HG02973 (cell line): ENCODE measurements around the gene GOLGA7B.
A peak's percentile ranks its signal among the peaks of the same experiment; 100 is the strongest.

Experiments used
- ATAC-seq: cut with Tn5 transposase; IDR thresholded peaks from one replicate; pipeline ENCODE4 v1.9.1; 2021; ENCODE audit warnings: moderate library complexity; ENCODE audit not compliant: unreplicated experiment

GOLGA7B gene

DNA sequence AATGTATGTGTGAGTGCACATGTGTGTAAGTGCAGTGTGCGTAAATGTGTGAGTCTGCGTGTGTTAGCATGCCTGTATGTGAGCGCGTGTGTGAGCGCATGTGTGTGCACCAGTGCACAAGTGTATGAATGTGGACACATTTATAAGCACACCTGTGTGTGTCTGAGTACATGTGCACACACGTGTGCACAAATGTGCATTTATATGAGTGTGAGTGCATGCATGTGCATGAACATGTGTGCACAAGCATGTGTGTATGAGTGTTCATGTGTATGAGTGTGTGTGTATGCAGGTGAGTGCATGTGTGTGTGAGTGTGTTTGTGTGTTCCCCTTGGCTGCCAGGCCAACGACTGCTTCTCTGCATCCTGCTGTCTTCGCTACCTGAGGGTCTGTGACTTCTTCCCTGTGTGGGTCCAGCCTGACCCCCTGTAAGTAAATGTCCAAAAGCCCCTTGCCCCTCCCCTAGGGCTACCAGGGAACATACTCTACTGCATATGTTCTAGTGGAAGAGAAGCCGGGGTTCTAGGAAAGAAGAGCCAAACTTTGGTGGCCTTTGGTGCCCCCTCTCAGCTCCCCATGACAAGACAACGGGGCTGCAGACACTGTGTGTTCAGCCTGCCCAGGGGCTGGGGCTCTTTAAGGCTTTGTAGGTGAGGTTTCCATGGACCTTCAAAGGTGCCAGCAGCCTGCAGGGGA lies 17.0 kb downstream of the GOLGA7B start:
- no peak for ATAC-seq

DNA sequence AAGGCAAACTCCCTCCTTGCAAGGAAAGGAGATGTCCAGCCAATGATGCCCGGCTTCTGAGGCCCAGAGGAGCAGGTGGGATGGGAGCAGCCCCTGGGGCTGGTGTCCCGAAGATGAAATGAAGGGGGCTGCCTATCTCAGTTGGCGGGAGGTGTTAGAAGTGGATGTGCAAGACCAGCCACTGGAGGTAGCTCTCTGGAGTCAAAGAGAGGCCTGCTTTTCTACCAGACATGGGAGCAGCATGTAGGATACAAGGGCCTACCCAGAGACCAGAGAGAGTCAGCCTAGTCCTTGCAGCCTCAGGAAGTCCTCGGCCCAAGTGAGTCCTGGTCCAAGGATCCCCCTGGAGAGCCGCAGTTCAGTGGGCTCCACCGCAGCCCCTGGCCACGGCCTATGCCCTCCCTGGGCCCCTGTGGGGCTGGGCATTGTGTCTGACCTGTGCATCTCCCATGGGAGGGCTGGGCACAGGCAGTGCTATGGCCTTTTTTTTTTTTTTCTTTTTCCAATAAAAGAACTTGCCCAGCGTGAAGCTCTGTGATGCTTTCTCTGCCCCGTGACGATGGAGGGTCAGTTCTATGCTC lies 17.7 kb downstream of the GOLGA7B start:
- ATAC-seq, result no peak

DNA sequence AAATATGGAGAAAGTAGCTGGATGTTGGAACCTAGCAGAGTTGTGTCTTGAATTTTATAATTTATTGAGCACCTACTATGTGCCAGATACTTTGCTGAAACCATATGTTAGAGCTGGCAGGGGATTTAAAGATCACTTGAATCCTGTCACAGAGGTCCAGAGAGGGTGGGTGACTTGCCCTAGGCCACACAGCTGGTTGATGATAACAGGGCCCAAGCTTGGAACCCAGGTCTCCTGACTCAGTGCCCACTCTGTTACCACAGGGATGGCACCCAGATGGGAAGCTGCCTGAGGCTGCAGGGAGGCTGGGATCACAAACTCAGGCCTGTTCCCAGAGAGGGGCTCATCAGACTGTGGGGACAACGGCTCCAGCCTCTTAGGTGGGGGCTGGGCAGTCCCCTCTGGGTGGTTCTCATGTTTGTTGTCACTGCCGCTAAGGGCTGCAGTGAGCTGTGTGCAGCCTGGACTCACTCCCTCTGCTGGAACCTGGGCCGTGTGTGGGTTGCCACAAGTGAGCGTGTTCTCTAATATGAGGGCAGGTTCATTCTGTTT lies 18.6 kb downstream of the GOLGA7B start:
- ATAC-seq, result no peak

DNA sequence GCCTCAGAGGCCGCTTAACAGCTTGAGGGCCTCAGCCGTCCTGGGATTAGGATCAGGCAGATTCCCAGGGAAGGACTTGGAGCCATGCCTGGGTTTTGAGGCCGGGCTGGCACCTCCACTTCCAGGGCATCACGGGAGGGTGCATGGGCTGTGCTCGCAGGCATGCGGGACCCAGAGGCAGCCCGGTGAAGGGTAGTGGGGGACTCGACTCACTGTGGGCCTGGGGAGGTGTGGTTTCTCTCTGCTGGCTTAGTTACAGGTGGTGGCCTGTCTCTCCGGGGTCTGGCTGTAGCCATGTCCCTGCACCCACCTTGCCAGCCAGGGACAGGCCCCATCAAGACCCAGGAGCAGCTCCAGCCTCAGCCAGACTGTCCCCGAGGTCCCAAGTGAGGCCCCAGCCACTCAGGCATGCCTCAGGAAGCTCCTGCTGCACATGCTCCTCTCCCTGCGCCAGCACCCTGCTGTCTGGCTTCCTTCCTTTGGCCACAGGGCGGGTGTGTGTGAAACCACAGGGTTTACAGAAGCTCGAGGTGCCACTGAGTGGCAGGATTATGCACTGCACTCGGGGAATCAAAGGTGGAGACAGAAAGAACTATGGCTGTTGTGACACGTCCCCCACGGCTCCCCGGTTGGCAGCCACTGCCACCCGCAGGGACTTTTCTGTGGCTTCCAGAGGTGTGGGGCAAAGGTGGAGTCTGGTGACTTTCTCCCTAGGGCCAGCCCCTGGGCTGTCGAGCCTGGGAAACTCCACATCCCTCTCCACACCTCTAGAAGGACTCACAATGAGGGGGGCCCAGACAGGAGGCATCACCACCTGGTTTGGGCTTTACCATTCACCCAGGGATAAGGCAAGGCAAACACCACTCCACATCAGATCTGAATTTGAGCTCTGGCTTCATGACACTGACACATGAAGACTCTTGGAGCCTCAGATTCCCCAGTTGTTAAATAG lies 19.7 kb downstream of the GOLGA7B start:
- ATAC-seq, result peak; percentile 91

DNA sequence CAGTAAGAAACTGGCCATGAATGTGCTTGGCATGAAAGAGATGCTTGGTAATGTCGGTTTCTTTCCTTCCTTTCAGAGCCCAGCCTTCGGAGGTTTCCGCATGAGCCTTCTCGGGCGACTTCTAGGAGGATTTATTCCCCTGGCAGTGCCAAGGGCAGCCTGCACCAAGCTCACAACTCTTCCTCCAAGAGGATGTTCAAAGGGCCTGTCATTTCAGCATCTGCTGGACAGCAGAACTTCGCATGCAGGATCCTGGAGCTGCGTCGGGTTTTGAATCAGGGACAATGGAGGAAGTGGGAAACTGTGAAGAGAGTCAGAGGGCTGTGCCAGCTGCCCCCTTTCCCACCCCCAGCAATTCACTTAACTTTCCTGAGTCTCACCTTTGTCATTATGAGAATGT lies 21.3 kb downstream of the GOLGA7B start:
- no peak for ATAC-seq

DNA sequence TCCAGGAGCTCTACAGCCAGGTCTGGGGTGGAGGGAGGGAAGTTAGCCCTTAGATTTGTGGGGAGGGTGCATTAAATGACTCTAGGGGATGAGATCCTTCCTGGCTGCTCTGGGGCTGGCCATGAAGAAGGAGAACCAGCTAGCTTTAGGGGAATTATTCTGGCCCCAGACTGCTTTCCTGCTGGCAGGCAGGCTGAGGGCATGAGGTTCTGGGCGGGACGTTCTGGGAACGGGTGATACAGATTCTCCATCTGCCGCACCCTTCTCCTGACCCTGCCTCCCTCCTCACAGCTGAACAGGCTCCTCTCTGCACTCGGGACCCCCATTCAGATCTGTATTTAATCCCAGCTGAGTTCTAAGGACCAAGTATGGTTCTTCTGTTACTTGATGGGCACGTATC lies 23.9 kb downstream of the GOLGA7B start:
- ATAC-seq, result no peak

DNA sequence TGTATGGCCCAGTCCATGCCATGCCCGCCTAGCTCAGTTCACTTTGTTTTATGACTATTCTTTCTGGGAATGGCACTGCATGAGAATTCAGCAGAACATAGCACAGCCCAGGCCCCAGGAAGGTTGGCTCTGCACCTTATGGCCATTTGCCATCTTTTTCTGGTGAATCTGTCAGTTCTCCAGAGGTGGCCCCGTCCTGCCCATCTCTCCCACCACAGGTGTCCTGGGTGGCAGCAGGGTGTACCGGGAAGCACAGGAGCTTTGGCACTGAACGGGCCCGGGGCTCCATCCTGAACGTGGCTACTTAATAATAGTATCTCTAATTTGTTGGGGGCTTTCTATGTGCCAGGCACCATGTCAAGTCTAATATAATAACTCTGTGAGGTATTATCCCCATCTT lies 24.7 kb downstream of the GOLGA7B start:
- no peak for ATAC-seq

DNA sequence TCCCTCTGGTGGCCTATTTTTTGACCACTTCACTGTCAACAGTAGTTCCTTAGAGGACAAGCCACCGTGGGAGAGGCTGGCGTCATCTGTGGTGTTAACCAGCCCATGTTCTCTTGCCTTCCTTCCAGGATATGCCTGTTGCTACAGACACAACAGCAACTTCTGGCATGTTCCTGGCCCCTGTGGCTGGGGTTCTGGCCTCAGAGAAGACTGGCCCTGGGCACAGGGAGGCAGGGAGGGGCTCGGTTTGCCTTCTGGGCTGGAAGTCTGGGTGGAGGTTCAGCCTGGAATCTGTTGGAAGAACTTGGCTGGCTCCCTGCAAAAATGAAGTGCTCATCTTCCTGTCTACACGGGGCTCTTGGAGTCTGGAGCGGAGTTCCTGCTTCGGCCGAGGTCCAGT lies 25.7 kb downstream of the GOLGA7B start:
- no peak for ATAC-seq

DNA sequence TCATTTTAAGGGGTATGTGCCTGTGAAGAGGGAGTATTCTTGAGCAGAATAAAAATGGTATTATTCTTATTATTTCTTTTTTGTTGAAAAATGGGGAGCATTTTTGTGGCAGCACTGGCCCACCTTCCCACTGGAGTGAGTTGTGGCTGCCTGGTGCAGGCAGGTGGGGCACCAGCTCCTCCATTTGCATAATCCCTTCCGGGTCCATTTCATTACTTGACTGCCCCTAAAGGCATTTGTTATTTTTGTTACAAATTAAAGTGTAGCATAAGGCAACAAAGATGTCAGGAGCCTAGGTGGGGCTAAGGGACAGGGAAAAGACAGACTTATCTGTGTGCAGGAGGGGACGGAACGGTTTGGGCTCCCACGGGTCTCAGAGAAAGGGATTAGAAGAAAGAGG lies 26.8 kb downstream of the GOLGA7B start:
- no peak for ATAC-seq

DNA sequence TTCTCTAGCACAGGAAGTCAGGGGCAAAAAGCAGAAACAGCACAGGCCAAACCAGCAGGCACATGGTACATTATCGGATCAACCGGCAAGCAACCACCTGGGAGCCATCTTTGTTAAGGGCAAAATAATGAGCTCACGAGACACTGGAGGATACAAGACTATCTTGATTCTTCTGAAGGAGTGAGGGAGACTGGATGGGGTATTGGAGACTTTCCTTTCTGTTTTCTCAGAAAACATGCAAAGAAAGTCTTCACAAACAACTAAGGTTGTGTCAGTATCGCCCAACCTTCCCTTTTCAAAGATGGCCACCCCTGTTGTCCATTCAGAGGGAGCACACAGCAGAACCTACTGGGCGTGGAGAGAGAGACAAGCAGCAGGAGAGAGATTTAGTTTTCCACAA lies 29.6 kb downstream of the GOLGA7B start:
- ATAC-seq, result no peak

DNA sequence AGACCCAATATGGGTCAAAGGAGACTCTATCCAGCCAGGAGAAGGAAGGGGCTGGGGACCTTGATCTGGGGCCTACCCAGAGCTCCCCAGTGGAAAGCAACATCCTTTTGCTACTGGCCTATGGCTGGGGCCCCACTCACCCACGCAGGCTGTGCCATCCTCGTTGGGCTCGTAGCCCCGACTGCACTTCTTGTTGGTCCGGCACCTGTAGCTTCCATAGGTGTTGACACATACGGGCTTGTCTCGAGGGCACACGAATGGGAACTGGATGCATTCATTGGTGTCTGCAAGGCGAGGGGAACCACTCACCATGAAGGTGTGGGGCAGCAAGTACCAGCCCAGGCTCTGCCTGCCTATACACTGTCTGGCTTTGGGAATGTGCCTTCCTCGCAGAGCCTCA lies 30.5 kb downstream of the GOLGA7B start:
- ATAC-seq, result no peak

DNA sequence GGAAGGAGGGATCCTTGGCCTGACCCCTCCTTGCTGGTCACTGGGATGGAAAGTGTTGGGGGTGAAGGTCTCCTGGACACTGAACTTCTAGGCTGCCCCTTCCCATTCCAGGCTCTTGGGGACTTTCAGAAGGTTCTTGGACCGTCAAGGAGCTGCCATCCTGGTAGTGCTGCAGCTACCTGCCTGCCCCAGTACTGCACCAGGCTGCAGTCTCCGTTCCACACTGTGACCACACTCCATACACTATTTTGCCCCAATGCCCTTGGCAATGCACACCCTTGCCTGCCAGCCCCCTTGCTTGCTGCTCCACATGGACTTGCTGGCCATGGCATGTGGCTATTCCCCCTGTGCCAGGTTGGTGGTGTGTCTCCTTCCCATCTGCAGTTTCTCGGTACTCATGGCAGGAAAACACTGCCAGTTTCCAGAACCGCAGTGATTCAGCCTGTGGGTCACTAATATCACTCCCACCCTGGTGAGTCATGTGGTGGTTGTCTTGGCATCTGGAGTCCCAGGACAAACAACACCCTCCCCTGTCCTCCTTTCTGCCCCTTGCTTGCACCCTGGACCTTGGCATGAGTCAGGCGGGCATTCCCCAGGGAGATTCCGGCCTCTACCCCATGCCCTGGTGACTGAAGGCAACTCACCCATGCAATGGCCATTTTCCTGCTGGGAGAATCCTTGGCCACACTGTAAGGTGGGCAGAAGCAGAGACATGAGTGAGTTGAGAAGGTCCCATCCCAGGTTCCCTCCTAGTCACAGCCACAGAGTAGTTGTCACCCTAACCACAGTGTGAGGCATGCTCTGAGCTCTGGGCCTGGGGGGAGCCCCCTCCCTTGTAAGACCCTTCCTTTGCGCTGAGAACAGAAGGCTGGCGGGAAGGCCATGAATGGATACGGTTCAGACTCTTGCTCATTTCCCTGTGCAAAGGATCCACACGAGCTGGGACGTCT lies 32.8 kb downstream of the GOLGA7B start:
- ATAC-seq, result no peak

DNA sequence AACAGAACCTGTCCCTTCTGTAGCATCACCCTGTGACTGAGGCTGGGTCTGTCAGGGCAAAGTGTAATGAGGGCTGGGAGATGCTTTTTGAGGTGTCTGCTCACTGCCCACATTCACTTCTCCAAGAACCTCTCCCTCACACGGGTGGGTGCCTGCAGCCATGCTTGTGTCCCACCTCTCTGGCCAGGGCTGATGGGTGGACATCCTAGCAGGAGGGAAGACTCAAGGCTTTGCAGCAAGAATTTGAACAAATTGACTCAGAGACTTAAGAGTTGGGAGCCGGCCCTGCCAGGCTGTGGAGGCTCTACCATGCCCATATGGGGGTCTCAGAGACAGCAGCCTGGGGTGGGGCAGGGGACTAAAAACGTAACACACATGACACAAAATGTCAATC lies 33.4 kb downstream of the GOLGA7B start:
- no peak for ATAC-seq

DNA sequence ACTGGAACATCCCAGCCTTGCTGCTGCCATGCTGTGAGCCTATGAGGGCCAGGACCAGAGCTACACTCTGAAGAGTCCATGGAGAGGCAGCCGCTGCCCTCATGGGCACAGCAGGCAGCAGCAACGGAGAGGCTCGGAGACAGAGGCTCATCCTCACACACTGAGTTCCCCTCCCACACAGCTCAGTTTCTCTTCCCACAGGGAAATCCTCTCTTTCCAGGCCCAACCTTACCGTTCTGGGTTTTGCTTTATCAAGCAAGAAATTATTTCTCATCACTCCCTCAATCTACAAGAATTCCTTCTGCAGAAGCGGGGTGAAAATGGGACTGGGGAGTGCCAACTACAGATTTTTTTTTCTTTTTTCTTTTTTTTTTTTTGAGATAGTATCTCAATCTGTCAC lies 36.6 kb downstream of the GOLGA7B start:
- no peak for ATAC-seq

DNA sequence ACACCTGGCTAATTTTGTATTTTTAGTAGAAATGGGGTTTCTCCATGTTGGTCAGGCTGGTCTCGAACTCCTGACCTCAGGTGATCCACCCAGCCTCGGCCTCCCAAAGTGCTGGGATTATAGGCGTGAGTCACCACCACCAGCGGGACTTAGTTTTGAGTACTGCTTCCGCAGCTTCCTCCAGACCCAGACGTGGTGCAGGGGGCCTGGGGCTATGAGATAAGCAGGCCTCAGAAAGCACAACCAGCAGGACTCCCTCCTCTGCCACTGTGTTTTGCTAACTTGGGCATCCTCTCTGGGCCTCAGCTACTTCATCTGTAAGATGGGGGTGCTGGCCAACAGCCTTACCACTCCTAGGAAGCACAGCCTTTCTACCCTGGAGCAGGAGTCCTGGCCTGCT lies 37.8 kb downstream of the GOLGA7B start:
- no peak for ATAC-seq

DNA sequence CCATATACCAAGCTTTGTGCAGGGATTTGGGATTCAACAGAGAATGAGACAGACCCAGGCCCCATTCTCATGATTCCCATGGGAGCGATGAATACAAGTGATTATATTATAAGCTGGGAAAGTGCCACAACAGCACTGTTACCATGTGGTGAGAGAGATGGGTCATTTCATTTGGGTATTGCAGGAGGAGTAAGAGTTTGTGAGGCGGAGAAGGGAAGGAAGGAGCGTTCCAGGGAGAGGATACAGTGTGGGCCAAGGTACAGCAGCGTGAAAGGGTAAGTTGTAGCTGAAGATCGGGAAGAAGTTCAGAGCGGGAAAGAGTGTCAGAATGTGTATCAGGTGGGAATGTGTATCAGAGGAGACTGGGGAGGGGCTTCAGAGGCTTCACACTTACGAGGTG lies 38.5 kb downstream of the GOLGA7B start:
- ATAC-seq, result no peak

DNA sequence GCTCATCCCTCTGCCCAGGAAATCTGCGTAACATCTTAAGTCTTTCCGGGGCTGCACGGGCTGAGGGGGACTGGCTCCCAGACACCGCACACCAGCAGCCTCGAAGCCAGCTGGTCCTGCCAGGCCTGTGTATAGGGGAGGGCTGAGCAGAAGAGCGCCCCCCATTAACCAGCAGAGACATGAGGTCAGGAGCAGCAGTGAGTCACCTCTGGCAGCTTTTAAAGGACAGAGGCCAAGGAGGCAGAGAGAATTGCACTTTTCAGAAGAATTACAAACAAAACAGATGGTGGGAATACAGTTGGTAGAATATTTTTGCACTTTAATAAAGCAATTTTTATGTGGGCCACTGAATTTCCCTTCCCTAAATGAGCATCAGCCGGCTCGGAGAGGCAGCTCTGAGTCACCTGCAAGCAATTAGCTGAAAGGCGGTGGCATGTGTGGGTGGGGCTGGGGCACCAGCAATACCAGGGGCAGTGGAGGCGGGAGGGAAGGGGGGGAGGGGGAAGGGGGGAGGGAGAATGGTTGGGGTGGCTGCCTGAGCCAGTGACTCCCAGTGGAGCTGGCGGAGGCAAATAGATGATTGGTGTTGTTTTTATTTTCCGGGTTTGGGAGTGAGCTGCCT lies 39.1 kb downstream of the GOLGA7B start:
- no peak for ATAC-seq

DNA sequence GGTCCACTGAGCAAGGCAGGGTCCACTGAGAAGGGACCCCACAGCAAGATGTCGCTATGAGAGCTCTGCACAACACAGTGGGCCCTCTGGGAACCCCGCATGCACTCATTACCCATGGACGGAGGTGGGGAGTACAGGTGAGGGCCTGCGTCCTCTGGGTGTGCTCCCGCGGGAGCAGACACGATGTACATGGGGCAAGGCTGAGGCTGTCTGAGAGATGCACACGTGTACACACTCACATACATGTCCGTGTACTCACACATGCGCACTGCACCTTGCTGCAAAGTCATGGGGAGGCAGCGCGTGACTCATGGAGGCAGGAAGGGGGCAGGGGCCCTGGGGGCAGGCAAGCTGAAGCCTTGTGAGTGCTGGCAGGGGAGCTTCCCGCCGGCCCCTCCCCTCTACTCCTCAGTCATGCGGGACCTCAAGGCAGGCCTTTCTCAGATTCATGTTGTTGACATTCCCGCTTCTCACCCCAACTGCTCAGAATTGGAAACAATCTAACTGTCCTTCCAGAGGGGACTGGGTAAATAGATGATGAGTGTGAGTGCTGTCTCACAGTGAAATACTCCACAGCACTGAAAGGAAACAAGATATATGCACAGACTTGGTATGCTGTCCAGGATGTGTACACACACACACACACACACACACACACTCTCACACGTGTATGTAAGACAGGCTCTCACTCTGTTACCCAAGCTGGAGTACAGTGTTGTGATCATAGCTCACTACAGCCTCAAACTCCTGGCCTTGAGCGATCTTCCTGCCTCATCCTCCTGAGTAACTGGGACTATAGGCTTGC lies 40.0 kb downstream of the GOLGA7B start:
- no peak for ATAC-seq

DNA sequence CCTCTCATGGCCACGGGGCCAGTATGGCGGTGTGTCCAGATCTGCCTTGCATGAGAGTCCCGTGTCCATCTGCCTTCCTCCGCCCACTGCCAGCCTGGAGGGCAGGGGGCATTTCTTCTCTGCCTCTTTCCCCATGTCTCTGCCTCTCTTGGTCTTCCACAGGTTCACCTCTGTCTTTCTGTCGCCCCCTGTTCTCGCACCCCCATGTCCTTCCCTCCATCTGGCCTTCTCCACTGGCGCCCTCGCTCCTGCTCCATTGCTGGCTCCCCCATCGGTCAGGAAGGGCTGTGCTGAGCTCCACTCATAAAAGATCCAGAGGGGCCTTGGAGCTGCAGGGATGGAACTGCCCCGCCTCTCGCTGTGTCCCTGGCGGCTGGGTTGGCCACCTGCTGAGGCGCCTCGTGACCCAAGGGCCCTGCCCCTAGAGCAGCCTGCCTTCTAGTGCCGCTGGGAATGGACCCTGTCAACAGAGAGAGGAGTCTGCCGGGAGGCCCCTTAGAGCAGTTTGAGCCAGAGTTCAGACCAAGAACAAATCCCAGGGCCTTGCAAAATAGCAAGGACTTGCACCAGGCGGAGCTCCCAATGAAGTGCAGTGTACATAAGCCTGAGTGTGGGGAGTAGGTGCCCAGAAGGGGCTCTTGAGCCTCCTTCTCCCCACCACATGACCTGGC lies 42.0 kb downstream of the GOLGA7B start:
- no peak for ATAC-seq
